Activated CD8-positive, alpha-beta memory T cell treated with anti-CD3 and anti-CD28 coated beads for 4 hours (primary cell): ENCODE data around the gene CCDC51.
"Not testable (repeated sequence)": the region's sequence is repeated elsewhere in the genome, so short reads cannot be mapped to it uniquely, and the experiment has no call there.

Experiments used
- DNase-seq, 2 donors: peaks; one replicate each; pipeline ENCODE4 v3.0.0-alpha.2; 2020; ENCODE audit warnings: low read depth in 2 of 2

The CCDC51 gene

GRCh38 chr3:48465531-48466378 lies 25.8 kb upstream of the CCDC51 start:
- peak; percentile 51 to 69 for DNase-seq

GRCh38 chr3:48465237-48465530 lies 25.3 kb upstream of the CCDC51 start:
- DNase-seq: no peak

DNA sequence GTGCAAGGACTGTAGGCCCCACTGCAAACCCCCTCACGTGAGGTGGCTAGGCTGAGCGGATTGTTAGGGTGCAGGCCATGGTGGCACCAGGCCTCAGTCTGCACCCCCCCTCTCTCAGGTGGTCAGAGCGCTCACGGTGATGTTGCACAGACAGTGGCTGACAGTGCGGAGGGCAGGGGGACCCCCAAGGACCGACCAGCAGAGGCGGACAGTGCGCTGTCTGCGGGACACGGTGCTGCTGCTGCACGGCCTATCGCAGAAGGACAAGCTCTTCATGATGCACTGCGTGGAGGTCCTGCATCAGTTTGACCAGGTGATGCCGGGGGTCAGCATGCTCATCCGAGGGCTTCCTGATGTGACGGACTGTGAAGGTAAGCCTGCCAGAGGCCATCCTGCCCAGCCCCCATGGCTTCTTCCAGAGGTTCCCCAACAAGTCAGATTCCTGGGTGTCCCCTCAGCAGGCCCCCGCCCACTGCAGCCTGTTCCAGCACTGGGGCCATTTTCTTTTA lies 24.8 kb upstream of the CCDC51 start:
- DNase-seq: no peak

- DNase-seq: no peak
Observed at GRCh38 chr3:48463703-48464102, 23.8 kb upstream of the CCDC51 start.

- DNase-seq: not testable (repeated sequence)
Observed at GRCh38 chr3:48461767-48462166, 21.8 kb upstream of the CCDC51 start.

- DNase-seq: no peak
Observed at GRCh38 chr3:48460517-48460902, 20.6 kb upstream of the CCDC51 start.

- DNase-seq: no peak
Observed at GRCh38 chr3:48459773-48460516, 20.0 kb upstream of the CCDC51 start.

- no peak for DNase-seq
Observed at GRCh38 chr3:48459331-48459730, 19.4 kb upstream of the CCDC51 start.

- no peak for DNase-seq
Observed at GRCh38 chr3:48456456-48456855, 16.5 kb upstream of the CCDC51 start.

- DNase-seq: no peak
Observed at GRCh38 chr3:48451270-48451669, 11.4 kb upstream of the CCDC51 start.

DNA sequence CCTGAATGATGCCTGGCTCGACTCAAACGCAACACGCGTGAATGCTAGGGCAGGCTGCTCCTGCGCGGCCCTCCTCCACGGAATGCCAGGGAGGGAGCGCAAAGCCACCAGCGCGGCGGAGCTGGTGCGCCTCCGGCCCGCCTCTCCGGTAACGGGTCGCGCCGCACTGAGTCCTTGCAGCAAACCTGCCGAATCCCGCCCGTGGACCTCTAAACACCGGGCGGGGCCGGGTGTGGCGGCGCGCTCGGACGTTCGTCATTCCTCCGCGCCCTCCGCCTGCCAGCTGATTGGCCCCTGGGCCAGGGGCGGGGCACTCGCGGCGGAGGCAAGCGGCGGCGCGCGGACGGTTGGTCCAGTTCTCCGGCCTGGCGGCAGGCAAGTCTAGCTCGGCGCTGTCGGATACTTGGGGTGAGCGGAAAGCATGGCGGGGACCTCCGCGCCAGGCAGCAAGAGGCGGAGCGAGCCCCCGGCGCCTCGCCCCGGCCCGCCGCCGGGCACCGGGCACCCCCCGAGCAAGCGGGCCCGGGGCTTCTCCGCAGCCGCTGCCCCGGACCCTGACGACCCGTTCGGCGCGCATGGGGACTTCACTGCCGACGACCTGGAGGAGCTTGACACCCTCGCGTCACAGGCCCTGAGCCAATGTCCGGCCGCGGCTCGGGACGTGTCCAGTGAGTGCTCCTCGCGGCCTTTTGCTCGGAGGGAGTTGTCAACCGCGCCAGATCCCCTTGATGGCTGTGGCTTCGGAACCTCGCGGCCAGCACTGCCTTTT lies 6.7 kb upstream of the CCDC51 start, which contains the start of gene ATRIP:
Gene ATRIP (plus strand): TSS at position 313 of the 769 bp plus-strand sequence. CDS start 109 bp downstream, at position 422.
- peak; percentile 73 to 76 for DNase-seq

DNA sequence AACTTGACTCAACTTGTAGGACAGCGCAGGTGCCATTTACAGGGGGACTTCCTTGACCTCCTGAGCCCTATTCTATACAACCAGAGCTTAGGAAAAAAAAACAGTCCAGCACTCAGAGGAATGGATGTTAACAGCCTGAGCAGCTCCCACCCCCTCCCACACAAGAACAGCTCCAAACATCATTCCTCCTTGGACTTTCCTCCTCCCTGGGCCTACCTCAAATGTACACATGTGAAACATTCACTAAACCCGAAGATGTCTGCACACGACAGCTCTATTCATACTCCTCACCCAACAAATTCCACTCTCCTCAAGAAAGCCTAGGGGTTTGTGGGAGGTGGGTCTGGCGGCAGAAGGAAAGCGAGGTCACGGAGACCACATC lies 6.1 kb upstream of the CCDC51 start:
- DNase-seq: no peak

GRCh38 chr3:48445277-48445882 lies 5.5 kb upstream of the CCDC51 start:
- DNase-seq: no peak

- no peak for DNase-seq
Observed at GRCh38 chr3:48441940-48442339, 2.0 kb upstream of the CCDC51 start.

- no peak for DNase-seq
Observed at GRCh38 chr3:48440590-48440958, 655 bp upstream of the CCDC51 start.

DNA sequence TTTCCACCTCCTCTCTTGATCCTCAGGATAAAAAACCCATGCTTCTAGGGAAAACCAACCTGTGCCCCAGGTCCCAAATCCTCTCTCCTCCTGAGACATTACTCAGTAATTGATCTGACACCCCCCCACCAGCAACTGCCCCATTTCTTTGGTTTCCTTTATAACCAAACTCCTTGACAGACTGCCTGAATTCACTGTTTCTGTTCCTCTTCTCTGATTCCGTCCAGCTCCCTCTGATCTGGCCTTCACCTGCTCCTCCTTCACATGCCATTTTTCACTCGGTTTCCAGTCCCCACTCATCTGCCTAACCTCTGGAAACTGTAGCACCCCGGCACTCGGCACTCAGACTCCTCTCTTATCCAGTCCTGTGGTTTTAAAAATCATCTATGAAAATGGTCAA lies 2.1 kb downstream of the CCDC51 start:
- DNase-seq: no peak

DNA sequence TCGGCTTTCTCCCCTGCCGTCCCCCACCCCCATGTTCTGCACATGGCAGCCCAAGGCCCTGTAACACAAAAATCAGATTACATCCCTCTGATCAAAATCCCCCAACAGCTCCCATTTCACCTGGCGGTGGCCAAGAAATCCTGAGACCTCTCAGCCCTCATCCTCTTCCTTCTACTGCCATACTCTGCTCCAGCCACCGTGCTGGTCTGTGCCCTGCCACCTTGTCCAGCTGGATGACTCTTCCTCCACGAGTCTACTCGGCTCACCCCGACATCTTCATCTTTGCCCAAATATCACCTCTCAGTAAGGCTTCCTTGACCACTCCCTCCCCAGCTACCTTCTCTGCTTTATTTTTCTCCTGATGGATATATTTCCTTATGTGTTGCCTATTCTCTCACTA lies 3.1 kb downstream of the CCDC51 start:
- DNase-seq: no peak

DNA sequence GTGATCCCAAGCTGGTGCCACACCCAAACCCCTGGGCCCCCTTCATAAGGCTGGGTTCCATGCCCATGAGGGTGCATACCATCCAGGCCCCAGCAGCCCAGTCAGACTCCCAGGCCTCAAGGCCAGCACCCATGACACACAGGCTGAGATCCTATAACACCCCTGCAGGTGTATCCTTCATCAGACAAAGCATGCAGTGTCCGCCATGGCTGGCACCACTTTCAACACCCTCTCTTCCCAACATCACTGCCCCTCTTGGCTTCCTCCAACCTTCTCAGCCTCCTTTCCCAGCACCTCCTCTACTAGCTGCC lies 3.5 kb downstream of the CCDC51 start:
- no peak for DNase-seq

DNA sequence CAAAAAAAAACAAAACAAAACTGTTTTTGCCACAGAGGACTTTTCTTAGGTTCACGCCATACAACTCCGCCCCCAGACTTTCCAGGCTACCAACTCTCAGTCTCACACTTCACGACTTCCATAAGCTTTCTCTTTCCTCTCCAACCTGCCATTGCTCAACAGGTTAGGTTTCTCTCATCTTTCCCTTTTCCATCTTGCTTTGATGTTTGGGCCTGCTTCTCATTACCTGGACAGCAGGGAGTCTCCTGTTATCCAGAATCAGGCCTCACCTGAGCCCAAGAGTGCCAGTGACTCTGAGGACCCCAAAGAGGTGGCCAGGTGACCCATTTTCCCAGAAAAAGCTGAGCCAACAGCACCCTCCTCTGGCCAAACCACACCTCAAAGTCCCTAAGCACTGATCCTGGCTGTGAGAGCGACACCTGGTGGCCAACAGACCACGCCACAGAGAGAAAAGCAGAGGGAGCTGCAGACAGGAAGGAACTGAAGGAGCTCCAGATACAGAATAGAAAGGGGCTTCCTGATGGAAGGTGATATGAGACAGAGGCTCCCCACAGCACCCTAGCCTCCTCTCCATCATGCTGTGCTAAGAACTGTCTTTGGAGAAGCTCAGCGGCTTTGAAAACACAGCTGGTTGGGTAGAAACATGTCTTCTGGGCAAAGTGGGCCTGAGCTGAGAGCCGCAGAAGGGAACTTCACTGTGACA lies 4.0 kb downstream of the CCDC51 start:
- peak; percentile 73 to 74 for DNase-seq

- no peak for DNase-seq
Observed at GRCh38 chr3:48435223-48435595, 4.7 kb downstream of the CCDC51 start.

- no peak for DNase-seq
Observed at GRCh38 chr3:48434591-48435222, 5.2 kb downstream of the CCDC51 start.
